NT2/D1 (cell line): ENCODE measurements around the gene LDB3.

Source experiments
- YY1 ChIP-seq: IDR thresholded peaks from 2 replicates; pipeline ENCODE4 v1.6.1; 2011; ENCODE audit not compliant: insufficient read length, insufficient read depth
- ZNF274 ChIP-seq: IDR thresholded peaks from 2 replicates; pipeline ENCODE4 v1.6.1; 2011; ENCODE audit warnings: mild to moderate bottlenecking, low read depth, low read length

DNA sequence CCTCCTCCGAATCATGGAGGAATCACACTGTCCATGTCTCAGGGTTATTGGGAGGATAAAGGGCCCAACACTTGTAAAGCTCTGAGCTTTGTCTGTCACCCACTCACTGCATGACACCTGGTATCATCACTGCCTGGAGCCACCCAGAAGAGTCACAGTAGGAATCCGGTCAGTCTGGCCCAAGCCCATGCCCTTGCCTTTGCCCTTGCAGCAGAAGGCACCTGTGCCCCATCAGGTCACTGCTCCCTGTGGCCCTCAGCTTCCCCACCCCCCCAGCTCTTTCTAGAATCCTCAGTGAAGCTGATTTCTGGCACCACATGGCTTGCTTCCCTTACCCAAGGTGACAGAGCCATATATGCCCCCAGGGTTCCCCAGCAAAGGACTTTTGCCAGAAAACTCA, 14.4 kb downstream of the LDB3 start:
- TF ChIP-seq ZNF274, result no peak
- TF ChIP-seq YY1, result no peak
